Activated CD8-positive, alpha-beta T cell treated with anti-CD3 and anti-CD28 coated beads for 36 hours (primary cell): ENCODE results near the gene SZT2. TPM values are rescaled to one million over a fixed set of nuclear protein-coding genes. Genes with fewer than 3 reads are reported as not detected.
"Not testable (repeated sequence)": the region's sequence is repeated elsewhere in the genome, so short reads cannot be mapped to it uniquely, and the experiment has no call there.

Experiments
- ATAC-seq: fragments of 200-7000 bp; cut with Tn5 transposase; one replicate; pipeline ENCODE4 v1.10.0; 2021; ENCODE audit warnings: mild to moderate bottlenecking, moderate library complexity
- CTCF ChIA-PET: fragments of 350-600 bp; sonication (Branson Sonifier 250); formaldehyde crosslinking; loops from one replicate; lab custom pipeline; 2021; ENCODE audit warnings: antibody characterized with exemption; lab: Charles Lee
- POLR2A ChIA-PET: fragments of 350-600 bp; sonication (Branson Sonifier 250); formaldehyde crosslinking; loops from one replicate; lab custom pipeline; 2021; ENCODE audit warnings: antibody characterized with exemption; lab: Charles Lee
- DNase-seq: peaks from one replicate; pipeline ENCODE4 v3.0.0-alpha.2; 2020
- H3K27ac Mint-ChIP-seq: one replicate; pipeline ENCODE4 v1.8.0; 2021; ENCODE audit warnings: mild to moderate bottlenecking, mixed read lengths
- H3K27me3 Mint-ChIP-seq: one replicate; pipeline ENCODE4 v1.8.0; 2021; ENCODE audit warnings: mixed read lengths
- H3K36me3 Mint-ChIP-seq: one replicate; pipeline ENCODE4 v1.8.0; 2021; ENCODE audit warnings: low read depth, mixed read lengths
- H3K4me1 Mint-ChIP-seq: one replicate; pipeline ENCODE4 v1.8.0; 2021; ENCODE audit warnings: low read depth, mixed read lengths
- H3K4me3 Mint-ChIP-seq: one replicate; pipeline ENCODE4 v1.8.0; 2021; ENCODE audit warnings: mild to moderate bottlenecking, moderate library complexity, mixed read lengths
- H3K9me3 Mint-ChIP-seq: one replicate; pipeline ENCODE4 v1.8.0; 2021; ENCODE audit warnings: mixed read lengths
- intact Hi-C: fragments of 100-400 bp; cut with micrococcal nuclease; formaldehyde crosslinking; loops from one replicate; pipeline ENCODE4 v1.10.0; 2022
- total RNA-seq, 2 experiments: library from RNA; stranded (reverse); gene quantifications; one replicate each; pipeline ENCODE4 v1.2.3, GENCODE V29; 2021
- TF ChIP-seq, protein P1 (sequence below): fragments of 200-600 bp; IDR thresholded peaks from one replicate; pipeline ENCODE4 v1.8.0; 2022; ENCODE audit warnings: antibody characterized with exemption, mild to moderate bottlenecking

Gene SZT2
- total RNA-seq, 2 experiments from 2014 or later: 30.1 to 33.3 TPM

DNA sequence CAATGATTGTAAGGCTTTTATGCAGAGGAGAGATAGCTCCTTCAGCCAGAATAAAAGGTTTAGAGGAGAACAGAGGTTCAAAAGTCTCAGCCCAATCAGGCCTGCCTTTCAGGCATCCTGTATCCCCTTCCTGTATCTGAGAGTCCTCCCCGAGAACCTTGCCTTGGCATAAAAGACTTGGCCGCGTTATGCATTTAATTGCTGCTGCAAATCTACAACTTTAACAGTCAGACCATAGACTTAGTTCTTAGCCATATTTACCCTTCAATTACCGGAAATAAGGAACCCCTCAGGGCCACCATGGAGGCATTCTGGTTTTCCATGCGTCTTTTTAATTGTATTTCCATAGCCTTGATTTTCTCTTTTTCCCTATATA, 82.4 kb downstream of the SZT2 start:
- peaks cover 4% of the 10 kb centered on the region for H3K27me3 Mint-ChIP-seq
- TF ChIP-seq, protein P1, sequence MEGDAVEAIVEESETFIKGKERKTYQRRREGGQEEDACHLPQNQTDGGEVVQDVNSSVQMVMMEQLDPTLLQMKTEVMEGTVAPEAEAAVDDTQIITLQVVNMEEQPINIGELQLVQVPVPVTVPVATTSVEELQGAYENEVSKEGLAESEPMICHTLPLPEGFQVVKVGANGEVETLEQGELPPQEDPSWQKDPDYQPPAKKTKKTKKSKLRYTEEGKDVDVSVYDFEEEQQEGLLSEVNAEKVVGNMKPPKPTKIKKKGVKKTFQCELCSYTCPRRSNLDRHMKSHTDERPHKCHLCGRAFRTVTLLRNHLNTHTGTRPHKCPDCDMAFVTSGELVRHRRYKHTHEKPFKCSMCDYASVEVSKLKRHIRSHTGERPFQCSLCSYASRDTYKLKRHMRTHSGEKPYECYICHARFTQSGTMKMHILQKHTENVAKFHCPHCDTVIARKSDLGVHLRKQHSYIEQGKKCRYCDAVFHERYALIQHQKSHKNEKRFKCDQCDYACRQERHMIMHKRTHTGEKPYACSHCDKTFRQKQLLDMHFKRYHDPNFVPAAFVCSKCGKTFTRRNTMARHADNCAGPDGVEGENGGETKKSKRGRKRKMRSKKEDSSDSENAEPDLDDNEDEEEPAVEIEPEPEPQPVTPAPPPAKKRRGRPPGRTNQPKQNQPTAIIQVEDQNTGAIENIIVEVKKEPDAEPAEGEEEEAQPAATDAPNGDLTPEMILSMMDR: no peak
- H3K9me3 Mint-ChIP-seq: no peaks in the 10 kb centered on the region
- H3K27ac Mint-ChIP-seq: no peak overlapping the region
- no peaks in the 10 kb centered on the region for H3K4me1 Mint-ChIP-seq
- intact Hi-C loops: no loop called here
- H3K4me3 Mint-ChIP-seq: no peak overlapping the region
- DNase-seq: no peak
- ATAC-seq: no peak
- no peaks in the 10 kb centered on the region for H3K36me3 Mint-ChIP-seq
- CTCF ChIA-PET: no interaction called here
- POLR2A ChIA-PET: no interaction called here

DNA sequence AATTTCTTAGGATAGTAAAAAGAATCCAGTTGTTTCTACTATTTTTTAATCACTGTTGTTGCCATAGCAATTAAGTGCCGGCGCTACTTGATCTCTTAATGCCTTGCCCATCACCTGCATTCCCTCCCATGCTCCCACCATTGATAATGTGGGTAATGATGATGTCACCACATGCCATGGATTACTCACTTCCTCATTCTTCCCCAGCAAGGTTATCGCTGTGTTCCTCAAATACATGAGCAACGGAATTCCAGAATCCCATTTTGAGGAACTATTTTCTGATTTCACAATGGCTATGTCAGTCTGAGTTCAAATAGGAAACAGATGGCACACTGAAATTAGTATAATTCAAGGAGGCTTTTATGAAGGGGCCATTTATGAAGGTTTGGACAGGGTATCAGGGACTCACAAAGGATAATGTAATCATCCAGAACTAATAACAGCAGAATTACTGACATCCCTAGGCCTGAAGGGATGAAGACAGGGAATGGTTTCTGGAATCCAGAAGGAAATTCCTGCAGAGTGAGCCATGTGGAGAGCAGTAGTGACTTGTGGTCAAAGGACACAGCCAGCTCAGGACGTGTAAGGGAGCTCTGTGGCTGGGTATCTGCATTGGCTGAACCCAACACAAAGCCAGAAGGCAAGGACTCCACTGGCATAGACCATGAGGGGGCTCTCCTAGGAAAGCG, 82.9 kb downstream of the SZT2 start:
- H3K4me1 Mint-ChIP-seq, H3K9me3 Mint-ChIP-seq, DNase-seq, POLR2A ChIA-PET, H3K4me3 Mint-ChIP-seq, H3K36me3 Mint-ChIP-seq, ATAC-seq, H3K27ac Mint-ChIP-seq, CTCF ChIA-PET, intact Hi-C loops, H3K27me3 Mint-ChIP-seq: not testable (repeated sequence)

DNA sequence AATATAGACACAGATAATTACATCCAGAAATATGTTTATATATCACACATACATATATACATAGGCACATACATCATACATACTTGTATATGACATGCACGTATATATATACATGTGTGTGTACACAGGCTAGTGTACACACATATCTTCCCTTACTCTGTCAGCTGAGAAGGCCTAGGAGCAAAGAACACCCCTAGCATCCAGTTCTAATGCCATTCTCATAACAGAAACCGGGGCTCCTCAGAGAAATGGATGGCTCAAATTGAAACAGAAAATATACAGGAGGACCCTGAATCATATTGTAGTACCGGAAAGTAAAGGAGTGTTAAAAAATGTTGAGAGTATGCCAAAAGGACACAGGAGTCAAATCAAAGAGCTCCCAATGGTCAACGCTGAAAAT, 83.8 kb downstream of the SZT2 start:
- Mint-ChIP-seq H3K9me3 (no peaks in the 10 kb centered on the region), H3K27me3 (peaks cover 4% of the 10 kb centered on the region), H3K4me3 (no peak overlapping the region), H3K36me3 (no peaks in the 10 kb centered on the region), H3K4me1 (no peaks in the 10 kb centered on the region), H3K27ac (no peak overlapping the region)
- DNase-seq (no peak), ATAC-seq (peak; percentile 30)
- TF ChIP-seq, protein P1: no peak
- intact Hi-C loops: no loop called here
- CTCF ChIA-PET: no interaction called here
- POLR2A ChIA-PET: no interaction called here

DNA sequence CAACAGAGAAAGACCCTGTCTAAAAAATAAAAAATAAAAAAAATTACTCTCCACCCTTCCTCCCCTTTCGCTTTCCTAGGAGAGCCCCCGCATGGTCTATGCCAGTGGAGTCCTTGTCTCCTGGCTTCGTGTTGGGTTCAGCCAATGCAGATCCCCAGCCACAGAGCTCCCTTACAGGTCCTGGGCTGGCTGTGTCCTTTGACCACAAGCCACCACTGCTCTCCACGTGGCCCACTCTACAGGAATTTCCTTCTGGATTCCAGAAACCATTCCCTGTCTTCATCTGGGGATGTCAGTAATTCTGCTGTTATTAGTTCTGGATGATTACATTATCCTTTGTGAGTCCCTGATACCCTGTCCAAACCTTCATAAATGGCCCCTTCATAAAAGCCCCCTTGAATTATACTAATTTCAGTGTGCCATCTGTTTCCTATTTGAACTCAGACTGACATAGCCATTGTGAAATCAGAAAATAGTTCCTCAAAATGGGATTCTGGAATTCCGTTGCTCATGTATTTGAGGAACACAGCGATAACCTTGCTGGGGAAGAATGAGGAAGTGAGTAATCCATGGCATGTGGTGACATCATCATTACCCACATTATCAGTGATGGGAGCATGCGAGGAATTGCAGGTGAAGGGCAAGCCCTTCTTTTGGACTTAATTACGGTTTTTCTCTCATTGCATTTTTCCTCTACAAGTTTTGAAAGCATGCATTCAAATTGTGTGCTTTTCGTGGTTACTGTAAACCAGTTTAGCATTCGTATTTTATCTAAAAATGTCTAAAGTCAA, 86.1 kb downstream of the SZT2 start:
- ATAC-seq, H3K4me3 Mint-ChIP-seq, H3K9me3 Mint-ChIP-seq, DNase-seq, H3K27ac Mint-ChIP-seq, H3K36me3 Mint-ChIP-seq, H3K4me1 Mint-ChIP-seq, POLR2A ChIA-PET, H3K27me3 Mint-ChIP-seq, intact Hi-C loops: not testable (repeated sequence)
- CTCF ChIA-PET: interaction anchor here (0.8 kb wide), 1 partner anchor 9 kb away, joined by 3 read pairs; no protein-coding TSS in a partner anchor

DNA sequence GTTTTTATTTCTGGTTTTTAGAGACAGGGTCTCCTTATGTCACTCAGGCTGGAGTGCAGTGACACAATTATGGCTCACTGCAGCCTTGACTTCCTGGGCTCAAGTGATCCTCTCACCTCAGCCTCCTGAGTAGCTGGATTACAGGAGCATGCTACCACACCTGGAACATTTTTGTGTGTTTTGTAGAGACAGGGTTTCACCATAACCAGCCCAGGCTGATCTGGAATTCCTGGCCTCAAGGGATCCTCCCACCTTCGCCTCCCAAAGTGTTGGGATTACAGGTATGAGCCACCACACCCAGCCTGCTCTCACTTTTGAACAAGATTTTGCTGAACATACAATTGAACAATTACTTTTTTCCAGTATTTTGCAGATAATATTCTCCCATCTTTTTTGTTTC, 88.0 kb downstream of the SZT2 start:
- ATAC-seq (no peak), DNase-seq (no peak)
- H3K9me3 Mint-ChIP-seq: no peaks in the 10 kb centered on the region
- ChIA-PET CTCF (no interaction called here), POLR2A (no interaction called here)
- no peak overlapping the region for H3K4me3 Mint-ChIP-seq
- H3K27me3 Mint-ChIP-seq: peaks cover 5% of the 10 kb centered on the region
- intact Hi-C loops: no loop called here
- no peak overlapping the region for H3K27ac Mint-ChIP-seq
- no peaks in the 10 kb centered on the region for H3K36me3 Mint-ChIP-seq
- TF ChIP-seq, protein P1: no peak
- H3K4me1 Mint-ChIP-seq: peaks cover 2% of the 10 kb centered on the region

DNA sequence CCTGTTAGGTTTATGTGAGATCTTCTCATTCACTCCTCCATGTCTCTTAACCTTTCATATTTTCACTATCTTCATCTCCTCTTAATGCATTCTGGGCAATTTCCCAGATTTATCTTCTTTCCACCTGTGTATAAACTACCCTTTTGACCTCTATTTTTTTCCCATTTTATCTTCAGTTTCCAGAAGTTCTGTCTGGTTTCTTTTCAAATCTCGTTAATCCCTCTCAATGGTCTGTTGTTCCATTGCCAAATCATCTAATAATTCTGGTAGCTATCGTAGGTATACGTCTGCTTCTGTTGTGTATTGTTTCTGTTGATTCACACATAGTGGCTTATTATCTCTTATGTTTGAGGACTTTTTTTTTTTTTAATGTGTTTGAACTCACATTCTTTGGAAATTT, 89.7 kb downstream of the SZT2 start:
- no peaks in the 10 kb centered on the region for H3K9me3 Mint-ChIP-seq
- no peak for ATAC-seq
- CTCF ChIA-PET: no interaction called here

More for the DNA sequence above, 89.7 kb downstream of the SZT2 start:
- TF ChIP-seq, protein P1: no peak
- POLR2A ChIA-PET: no interaction called here
- Mint-ChIP-seq H3K27me3 (peaks cover 5% of the 10 kb centered on the region), H3K4me1 (peaks cover 2% of the 10 kb centered on the region), H3K4me3 (no peak overlapping the region), H3K27ac (no peak overlapping the region), H3K36me3 (no peaks in the 10 kb centered on the region)
- intact Hi-C loops: no loop called here
- DNase-seq: no peak
